WI38 (cell line): ENCODE data around the gene MRC2.

Experiments used
- H3K4me3 ChIP-seq: 2 replicates; pipeline ENCODE4 v1.5.1; 2011; ENCODE audit warnings: low read depth, mild to moderate bottlenecking, control low read depth, low read length
- CTCF ChIP-seq: IDR thresholded peaks from 2 replicates; pipeline ENCODE4 v1.5.1; 2012; ENCODE audit warnings: low read depth, mild to moderate bottlenecking, control low read depth, low read length

The MRC2 gene

GRCh38 chr17:62732125-62732524, 104.7 kb downstream of the MRC2 start:
- H3K4me3 ChIP-seq = no peak overlapping the region
- no peak for TF ChIP-seq CTCF

GRCh38 chr17:62735044-62735651, 107.7 kb downstream of the MRC2 start:
- TF ChIP-seq CTCF = no peak
- H3K4me3 ChIP-seq = no peak overlapping the region

GRCh38 chr17:62737513-62737912, 110.0 kb downstream of the MRC2 start:
- TF ChIP-seq CTCF = no peak
- no peak overlapping the region for H3K4me3 ChIP-seq

GRCh38 chr17:62738281-62738680, 110.8 kb downstream of the MRC2 start:
- TF ChIP-seq CTCF = no peak
- H3K4me3 ChIP-seq = no peak overlapping the region

- no peak for TF ChIP-seq CTCF
- no peak overlapping the region for H3K4me3 ChIP-seq
Observed at GRCh38 chr17:62739645-62740388, 112.3 kb downstream of the MRC2 start.

GRCh38 chr17:62741290-62741689, 113.8 kb downstream of the MRC2 start:
- no peak overlapping the region for H3K4me3 ChIP-seq
- no peak for TF ChIP-seq CTCF
